NCI-H187 (cell line): ENCODE results near the gene CREG2.

Source experiments
- DNase-seq, 2 experiments: peaks; one replicate each; lab custom pipeline; 2025; lab: John Stamatoyannopoulos, UW

CREG2 gene

GRCh38 chr2:101409699-101410098 is 22.4 kb upstream of the CREG2 start:
- no peak for DNase-seq

DNA sequence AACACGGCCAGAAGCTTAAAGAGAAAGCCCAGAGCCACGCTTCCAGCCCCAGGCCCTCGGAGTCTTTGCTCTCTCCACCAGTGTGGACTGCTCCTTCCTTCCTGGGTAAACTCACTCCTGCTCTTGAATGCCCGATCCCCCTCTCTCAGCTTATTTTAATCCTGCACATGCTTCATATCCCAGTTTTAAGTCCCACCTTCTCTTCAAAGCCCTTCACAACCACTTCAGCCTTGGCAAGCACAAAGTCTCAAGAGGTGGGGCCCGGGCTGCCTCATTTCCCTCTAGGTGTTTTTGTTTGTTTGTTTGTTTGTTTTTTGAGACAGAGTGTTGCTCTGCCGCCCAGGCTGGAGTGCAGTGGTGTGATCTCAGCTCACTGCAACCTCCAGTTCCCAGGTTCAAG is 21.6 kb upstream of the CREG2 start:
- DNase-seq, result no peak

DNA sequence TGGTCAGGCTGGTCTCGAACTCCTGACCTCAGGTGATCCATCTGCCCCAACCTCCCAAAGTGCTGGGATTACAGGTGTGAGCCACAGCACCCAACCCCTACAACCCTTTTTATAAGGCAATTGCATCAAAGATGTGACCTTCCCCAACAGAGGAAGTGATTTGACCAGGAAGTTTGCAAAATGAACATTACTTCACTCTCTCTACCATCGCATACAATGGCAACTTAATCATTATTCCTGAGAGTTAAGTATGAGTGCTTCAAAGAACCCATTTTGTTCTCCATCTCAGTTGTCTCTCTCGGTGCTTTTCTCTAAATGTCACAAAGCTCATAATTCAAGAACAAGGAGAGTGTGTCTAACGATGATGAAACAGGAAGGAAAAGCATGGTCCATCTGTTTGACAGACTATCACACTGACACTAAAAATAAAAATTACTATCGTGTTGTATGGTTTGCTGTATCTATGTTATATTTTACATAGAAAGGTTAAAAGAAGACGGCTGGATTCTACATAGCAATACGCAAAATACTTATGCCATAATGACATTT is 18.1 kb upstream of the CREG2 start:
- no peak for DNase-seq

- no peak for DNase-seq
Observed at GRCh38 chr2:101403745-101404144, 16.4 kb upstream of the CREG2 start.

GRCh38 chr2:101402630-101403029 is 15.3 kb upstream of the CREG2 start:
- no peak for DNase-seq

DNA sequence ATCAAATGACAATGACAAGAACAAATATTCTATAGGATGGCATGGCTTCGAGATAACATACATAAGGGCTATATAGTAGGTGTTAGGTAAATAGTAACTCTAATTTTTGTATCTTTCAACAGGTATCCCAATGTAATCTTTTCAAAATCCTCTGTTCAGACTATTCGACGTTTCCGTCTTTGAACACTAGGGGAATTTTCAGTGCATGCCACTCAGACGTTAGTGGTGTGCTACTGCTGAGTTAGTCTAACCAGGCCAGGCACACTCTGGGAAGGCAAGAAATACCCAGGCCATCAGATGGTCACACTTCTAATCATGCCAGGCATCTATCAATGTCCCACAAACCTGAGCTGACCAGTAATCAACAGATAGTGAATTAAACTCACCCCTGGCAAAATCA is 14.6 kb upstream of the CREG2 start:
- DNase-seq, result no peak

- DNase-seq, result no peak
Observed at GRCh38 chr2:101401326-101401665, 14.0 kb upstream of the CREG2 start.

GRCh38 chr2:101400506-101401325 is 13.4 kb upstream of the CREG2 start:
- DNase-seq, result no peak

GRCh38 chr2:101400048-101400447 is 12.7 kb upstream of the CREG2 start:
- no peak for DNase-seq

- DNase-seq, result no peak
Observed at GRCh38 chr2:101399021-101399799, 11.9 kb upstream of the CREG2 start.

DNA sequence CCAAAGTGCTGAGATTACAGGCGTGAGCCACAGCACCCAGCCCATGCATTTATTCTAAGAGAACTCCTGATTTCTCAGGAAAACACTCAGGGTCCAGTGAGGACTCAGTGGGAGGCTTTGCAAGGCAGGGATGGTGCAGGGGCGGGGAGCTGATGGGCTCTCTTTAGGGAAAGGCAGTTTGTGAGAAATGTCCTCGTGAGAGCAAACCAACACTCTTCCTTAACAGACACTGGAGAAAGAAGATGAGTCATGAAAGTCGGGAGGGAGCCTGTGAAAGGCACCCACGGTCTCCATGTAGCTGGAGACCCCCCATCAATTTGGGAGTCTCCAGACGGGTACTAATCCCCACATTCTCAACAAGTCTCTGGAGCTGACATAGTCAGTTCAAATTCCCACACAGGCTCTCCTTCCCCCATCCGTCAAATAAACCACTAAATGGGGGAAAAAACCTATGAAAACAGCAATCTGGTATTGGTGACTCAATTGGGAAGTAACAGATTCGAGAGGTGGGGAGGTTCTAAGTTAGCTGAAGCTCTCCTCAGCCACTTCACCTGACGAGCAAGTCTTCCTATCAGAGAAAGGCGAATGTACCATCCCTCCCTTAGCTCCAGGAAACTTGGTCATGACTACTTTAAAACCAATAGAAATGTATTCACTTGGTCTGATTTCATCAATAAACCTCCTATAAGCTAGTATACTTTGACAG is 11.0 kb upstream of the CREG2 start:
- DNase-seq, result no peak

GRCh38 chr2:101396316-101396717 is 9.0 kb upstream of the CREG2 start:
- no peak for DNase-seq

DNA sequence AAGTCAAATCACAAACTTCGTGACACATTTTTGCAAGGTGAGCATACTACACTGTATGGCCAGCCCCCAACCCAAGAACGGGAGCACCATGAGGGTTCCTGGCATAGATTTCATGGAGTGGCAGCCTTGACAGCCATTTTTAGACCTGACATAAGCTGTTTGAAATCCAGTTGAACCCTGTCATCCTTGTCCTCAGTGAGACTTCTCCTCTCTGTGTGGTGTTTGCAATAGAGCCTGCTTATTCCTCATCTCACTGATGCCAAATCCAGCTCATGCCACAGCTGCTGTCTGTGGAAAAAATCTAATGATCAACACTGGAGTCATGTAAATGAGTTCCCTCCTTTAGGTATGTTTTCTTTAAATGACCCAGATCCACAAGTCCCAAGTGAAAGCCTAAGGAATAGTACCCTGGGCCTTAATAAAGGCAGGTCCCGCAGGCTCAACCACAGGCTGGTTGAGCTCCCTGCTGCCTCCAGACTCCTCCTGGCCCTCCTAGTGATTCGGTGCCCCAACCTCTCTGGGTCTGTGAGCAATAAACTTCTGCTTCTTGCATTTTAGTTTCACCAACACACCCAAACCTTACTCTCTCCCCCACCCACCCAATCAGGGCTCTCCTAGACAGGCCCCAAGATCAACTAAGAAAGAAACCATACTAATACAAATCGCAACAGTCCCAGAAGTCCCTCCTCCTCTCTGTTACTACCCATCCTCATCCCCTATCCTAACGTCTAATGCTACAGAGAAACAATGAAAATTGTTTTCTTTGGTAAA is 8.4 kb upstream of the CREG2 start:
- DNase-seq, result no peak

DNA sequence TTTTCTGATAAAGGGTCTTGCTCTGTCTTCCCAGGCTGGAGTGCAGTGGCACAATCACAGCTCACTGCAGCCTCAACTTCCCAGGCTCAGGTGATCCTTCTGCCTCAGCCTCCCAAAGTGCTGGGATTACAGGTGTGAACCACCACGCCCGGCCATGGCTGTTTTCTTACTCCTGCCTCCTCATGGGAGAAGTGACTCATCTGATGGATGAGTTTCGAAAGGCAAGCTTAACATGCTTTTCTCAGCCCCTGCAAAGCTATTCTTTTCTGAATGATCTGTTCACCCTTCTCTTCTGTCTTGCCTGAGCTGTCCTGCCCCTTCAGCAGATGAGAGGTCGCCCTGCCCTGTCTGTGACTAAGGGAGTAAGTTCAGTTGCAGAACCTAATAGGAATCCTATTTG is 929 bp upstream of the CREG2 start:
- DNase-seq, result no peak

- DNase-seq, result no peak
Observed at GRCh38 chr2:101386599-101387150, 628 bp downstream of the CREG2 start.

DNA sequence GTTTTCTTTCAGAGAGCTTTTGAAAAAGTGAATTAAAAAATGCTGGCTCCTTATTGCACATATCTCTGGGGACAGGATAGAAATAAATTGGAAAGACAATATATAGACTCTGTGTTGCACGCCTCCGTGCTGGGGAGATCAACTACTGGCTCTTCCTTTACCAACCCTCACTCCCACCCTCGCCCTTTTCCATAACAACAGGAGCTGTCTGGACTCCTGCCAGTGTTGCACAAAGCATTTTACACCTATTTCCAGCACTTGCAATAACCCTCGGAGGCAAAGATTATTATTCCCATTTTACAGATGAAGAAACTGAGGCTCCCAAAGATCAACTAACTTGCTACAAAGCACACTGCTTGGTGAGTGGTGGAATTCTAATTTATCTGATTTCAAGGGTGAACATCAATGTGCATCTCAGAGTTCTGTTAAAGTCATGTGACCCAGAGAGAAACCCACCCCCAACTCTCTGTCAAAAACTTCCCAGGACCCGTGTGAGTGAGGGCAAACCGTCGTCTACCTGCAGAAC is 4.2 kb downstream of the CREG2 start:
- no peak for DNase-seq

DNA sequence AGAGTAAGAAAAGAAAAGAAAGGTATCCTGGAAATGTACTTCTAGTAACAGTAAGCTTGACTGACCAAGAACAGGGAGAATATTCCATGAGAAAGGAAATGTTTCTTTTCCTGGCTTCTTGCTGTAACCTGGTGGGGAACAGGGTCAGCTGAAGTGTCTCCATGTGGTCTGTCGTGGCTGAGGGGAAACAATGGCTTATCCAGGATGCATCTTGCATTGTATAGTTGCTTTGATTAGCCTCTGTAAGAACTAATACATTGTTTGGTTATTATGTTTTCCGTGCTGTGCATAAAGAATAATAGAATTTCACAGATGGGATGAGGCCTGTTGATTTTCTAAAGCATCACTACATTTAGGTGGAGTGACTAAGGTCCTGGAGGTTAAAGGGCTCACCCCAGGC is 4.9 kb downstream of the CREG2 start:
- no peak for DNase-seq

- DNase-seq, result no peak
Observed at GRCh38 chr2:101380376-101380775, 6.9 kb downstream of the CREG2 start.

DNA sequence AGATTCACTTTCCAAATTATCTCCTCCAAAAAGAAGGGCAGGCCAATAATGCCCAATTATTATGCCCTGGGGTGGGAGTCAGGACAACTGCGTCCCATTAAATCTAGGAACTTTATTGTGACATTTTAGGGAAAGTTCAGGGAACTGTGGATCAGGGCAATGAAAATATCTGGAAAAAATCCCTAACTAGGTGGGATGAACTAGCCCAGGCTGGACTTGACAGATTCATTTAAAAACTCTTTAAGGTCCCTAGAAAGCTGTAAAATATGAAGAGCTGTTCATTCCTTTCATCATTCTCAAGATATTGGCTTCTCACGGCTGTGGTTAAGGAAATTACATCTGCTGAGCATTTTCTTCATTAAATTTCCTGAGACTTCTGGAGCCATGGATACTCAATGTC is 8.2 kb downstream of the CREG2 start:
- no peak for DNase-seq

GRCh38 chr2:101375653-101376052 is 11.7 kb downstream of the CREG2 start:
- DNase-seq, result no peak

- DNase-seq, result no peak
Observed at GRCh38 chr2:101374821-101375561, 12.3 kb downstream of the CREG2 start.
